Ovary (tissue), 9 donors: ENCODE data around the gene NCAM1. TPM values are rescaled to one million over a fixed set of nuclear protein-coding genes. Genes with fewer than 3 reads are reported as not detected.
A peak's percentile ranks its signal among the peaks of the same experiment; 100 is the strongest.

Experiments used
- DNase-seq, 5 donors: peaks; one replicate each; pipeline ENCODE4 v3.0.0-alpha.2; 2019 to 2020
- H3K27ac ChIP-seq, 2 donors: fragments of 200-600 bp; one replicate each; pipeline versions ENCODE4 v1.5.1 to v1.8.0; 2019 to 2022
- H3K27me3 ChIP-seq: fragments of 200-600 bp; one replicate; pipeline ENCODE4 v1.8.0; 2022
- H3K36me3 ChIP-seq: fragments of 200-600 bp; sonication (generic); one replicate; pipeline ENCODE4 v1.5.1; 2019
- H3K4me1 ChIP-seq: one replicate; pipeline ENCODE4 v1.8.1; 2013; ENCODE audit warnings: mild to moderate bottlenecking, moderate library complexity; ENCODE audit not compliant: insufficient read depth
- H3K4me3 ChIP-seq: fragments of 200-600 bp; sonication (generic); one replicate; pipeline ENCODE4 v1.5.1; 2017
- H3K9me3 ChIP-seq, 2 donors: fragments of 200-600 bp in 1 of 2; sonication (generic) in 1 of 2; one replicate each; pipeline versions ENCODE4 v1.5.1 to v1.8.1; 2013 to 2019; ENCODE audit warnings: mild to moderate bottlenecking in 1 of 2, moderate library complexity in 1 of 2
- EP300 ChIP-seq: sonication (generic); formaldehyde crosslinking; IDR thresholded peaks from one replicate; pipeline ENCODE4 v1.6.1; 2017; ENCODE audit warnings: antibody characterized with exemption
- POLR2A ChIP-seq: fragments of 450-650 bp; IDR thresholded peaks from one replicate; pipeline ENCODE4 v1.6.1; 2017; ENCODE audit warnings: antibody characterized with exemption, mild to moderate bottlenecking, moderate library complexity
- WGBS, 3 donors: extraction: QIAGEN DNeasy Blood & Tissue Kit in 1 of 3; methylation state at CpG; one replicate each; pipeline versions ENCODE4 v1.1.5 to v1.1.7; 2013 to 2017; 5-methylcytosine and 5-hydroxymethylcytosine counted together
- intact Hi-C, 4 donors: fragments of 100-400 bp; cut with DNase I; formaldehyde crosslinking; loops; one replicate each; pipeline versions ENCODE4 v1.11.0 to v1.15.1; 2022 to 2023
- polyA plus RNA-seq, 2 donors: library from polyadenylated mRNA; stranded (reverse); fragments of 200-250 nt in 1 of 2; fragments of 350-450 nt in 1 of 2; fragmentation: Illumina TruSeq in 1 of 2; extraction: RNeasy Lipid Tissue Mini Kit (QIAGEN cat#74804) in 1 of 2; gene quantifications; one replicate each; pipeline ENCODE4 v1.2.3, GENCODE V29; 2013 to 2014
- total RNA-seq, 7 donors: library from RNA; depleted of rRNA in 2 of 7; stranded (reverse); fragments of >200 nt in 2 of 7; fragmentation: NEBNext Ultra II Directional in 3 of 7; extraction: Animal tissue kit (Norgen Biotek cat#: 25700) in 3 of 7; gene quantifications; one replicate each; pipeline versions ENCODE4 v1.1.0 to v1.2.4, GENCODE V29; 2016 to 2023
- TF ChIP-seq, protein P1 (sequence below), 3 donors: fragments of 450-650 bp in 2 of 3; fragments of 200-600 bp in 1 of 3; IDR thresholded peaks; one replicate each; pipeline versions ENCODE4 v1.5.1 to v1.8.0; 2016 to 2022; ENCODE audit warnings: antibody characterized with exemption in 3 of 3, mild to moderate bottlenecking in 1 of 3
- donor health status: DM: no; HTN: no; CAD: no; lungs with moderate emphysema.
- donor health status: DM: no; HTN: no; CAD: no.
- donor health status: Bipolar disorder and iron deficiency.
- donor health status: DM: yes; HTN: yes; CAD: no.
- donor health status: DM: no; HTN: no; CAD: no.
- donor health status: DM: yes; HTN: yes; CAD: no.

The NCAM1 gene
- total and polyA plus RNA-seq, 9 donors, result 23.0 to 194 (median 106) TPM

DNA sequence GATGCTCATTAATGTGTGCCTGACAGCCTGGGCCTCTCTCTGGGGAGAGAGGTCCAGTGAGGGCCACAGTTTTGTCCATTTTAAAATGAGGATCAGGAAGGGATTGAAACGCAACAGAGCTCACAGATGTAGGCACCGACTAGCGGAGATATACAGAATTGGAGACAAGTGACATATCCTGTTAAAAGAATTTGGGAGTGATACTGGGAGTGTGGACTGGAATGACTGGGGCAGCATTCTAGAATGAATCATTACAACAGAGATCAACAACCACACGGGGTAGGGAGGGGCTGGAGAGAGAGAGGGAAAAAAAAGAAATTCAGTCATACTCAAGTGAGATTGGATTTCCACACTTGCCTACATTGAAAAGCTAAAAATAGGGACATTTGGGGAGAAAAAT is 2.5 kb upstream of the NCAM1 start:
- DNase-seq, result no peak
- Histone ChIP-seq H3K27me3 (no peaks in the 10 kb centered on the region), H3K4me1 (no peaks in the 10 kb centered on the region), H3K9me3 (no peaks in the 10 kb centered on the region), H3K4me3 (no peak overlapping the region), H3K36me3 (no peaks in the 10 kb centered on the region), H3K27ac (no peak overlapping the region)
- no peak for TF ChIP-seq EP300
- TF ChIP-seq POLR2A, result no peak
- TF ChIP-seq, protein P1, sequence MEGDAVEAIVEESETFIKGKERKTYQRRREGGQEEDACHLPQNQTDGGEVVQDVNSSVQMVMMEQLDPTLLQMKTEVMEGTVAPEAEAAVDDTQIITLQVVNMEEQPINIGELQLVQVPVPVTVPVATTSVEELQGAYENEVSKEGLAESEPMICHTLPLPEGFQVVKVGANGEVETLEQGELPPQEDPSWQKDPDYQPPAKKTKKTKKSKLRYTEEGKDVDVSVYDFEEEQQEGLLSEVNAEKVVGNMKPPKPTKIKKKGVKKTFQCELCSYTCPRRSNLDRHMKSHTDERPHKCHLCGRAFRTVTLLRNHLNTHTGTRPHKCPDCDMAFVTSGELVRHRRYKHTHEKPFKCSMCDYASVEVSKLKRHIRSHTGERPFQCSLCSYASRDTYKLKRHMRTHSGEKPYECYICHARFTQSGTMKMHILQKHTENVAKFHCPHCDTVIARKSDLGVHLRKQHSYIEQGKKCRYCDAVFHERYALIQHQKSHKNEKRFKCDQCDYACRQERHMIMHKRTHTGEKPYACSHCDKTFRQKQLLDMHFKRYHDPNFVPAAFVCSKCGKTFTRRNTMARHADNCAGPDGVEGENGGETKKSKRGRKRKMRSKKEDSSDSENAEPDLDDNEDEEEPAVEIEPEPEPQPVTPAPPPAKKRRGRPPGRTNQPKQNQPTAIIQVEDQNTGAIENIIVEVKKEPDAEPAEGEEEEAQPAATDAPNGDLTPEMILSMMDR (IDR thresholded peaks at IDR 0.05), result no peak
- intact Hi-C loops, result loop anchor here in 1 of 4 donors (10.0 kb wide), 1 partner anchor 164 kb away; no protein-coding TSS in a partner anchor
- 23 to 41% (median 36%) methylated on average over 4 of the region's 4 CpGs for WGBS, 3 donors

DNA sequence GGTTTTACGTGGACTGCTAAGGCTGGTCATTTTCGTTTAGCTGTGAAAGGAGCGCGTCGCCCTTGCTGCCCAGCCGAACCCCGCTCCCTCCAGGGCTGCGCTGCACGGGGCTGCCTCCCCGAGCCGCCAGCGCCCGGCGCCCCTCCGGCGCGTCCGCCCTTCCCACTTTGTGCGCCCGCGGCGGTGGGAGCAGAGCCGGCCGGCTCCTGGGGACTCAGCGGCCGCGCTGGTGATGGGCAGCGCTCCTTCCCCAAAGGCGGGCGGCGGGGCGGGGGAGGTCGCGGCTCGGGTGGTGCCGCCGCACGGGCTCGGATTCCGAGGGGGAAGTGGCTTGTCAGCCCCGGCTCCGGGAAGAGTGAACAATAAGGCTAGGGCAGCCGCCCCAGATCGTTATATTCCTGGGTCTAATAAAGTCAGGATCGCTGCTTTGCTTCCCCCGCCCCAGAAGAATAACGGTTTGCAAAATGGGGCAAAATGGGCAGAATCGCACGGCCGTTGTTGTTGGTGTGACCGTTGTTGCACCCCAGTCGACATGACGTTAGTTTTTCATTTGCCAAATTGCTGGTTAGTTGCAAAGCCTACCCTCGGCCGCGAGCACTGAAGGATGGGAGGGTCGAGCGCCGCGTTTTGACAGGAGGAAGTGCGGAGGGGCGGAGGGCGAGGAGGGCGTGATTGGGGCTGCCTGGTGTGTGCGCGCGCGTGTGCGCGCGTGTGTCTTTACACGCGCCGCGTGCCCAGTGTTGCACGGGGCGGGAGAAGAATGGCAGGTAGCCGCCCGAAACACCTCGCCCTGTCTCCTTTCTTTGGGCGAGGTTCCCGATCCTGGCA is 745 bp downstream of the NCAM1 start:
- Histone ChIP-seq H3K4me3 (peak overlapping the region; percentile 62), H3K9me3 (no peaks in the 10 kb centered on the region), H3K27me3 (no peaks in the 10 kb centered on the region), H3K4me1 (no peaks in the 10 kb centered on the region), H3K36me3 (no peaks in the 10 kb centered on the region), H3K27ac (peak overlapping the region in 1 of 2 donors; percentile 27)
- WGBS, 3 donors, result 0 to 1% (median 1%) methylated on average over 72 to 82 of the region's 82 CpGs
- peak; percentile 38 to 69 (median 41) for DNase-seq
- TF ChIP-seq, protein P1 (IDR thresholded peaks at IDR 0.05), result no peak
- intact Hi-C loops, result loop anchor here in 1 of 4 donors (10.0 kb wide), 1 partner anchor 153 kb away; no protein-coding TSS in a partner anchor

DNA sequence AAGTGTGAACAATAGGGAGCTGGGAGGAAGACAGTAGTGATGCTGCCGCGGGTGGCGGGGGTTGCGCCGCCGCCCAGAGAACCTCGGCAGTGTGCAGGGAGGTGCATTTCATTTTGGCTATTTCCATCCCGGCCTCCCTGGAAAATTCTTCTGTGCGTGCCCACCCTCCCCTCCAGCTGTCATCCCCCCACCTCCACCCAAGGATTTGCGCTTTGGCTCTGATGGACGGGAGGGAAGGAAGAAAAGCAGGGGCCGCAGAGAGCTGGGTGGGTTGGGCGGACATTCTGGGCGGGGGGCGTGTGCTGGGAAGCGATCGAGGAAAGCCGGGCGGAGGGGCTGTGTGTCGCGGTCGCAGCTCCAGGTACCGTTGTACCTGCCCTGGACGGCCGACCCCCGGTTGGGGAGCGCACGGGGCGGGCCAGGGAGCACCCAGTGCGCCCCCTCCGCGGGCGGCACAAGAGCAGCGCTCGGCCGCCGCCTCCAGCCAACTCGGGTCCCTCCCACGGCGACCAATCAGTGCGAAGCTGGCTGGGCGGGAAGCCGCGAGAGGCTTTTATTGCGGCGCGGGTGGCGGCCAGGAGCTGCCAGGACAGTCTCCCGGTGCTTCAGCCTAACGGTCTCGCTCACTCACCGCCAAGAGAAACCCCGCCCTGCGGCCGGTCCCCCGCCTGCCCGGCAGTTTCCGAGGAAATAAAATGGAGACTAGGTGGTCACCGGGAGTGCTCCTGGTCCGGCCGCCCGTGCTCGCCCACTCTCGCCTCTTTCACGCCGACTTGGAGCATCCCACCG is 1.6 kb downstream of the NCAM1 start:
- H3K4me3 ChIP-seq, result peak overlapping the region; percentile 62
- peak; percentile 73 to 84 (median 75) for DNase-seq
- no peaks in the 10 kb centered on the region for H3K27me3 ChIP-seq
- WGBS, 3 donors, result 0 to 1% (median 0%) methylated on average over 56 to 67 of the region's 67 CpGs
- H3K36me3 ChIP-seq, result no peaks in the 10 kb centered on the region
- TF ChIP-seq, protein P1 (IDR thresholded peaks at IDR 0.05), result no peak
- TF ChIP-seq EP300 (no peak), POLR2A (no peak)
- no peaks in the 10 kb centered on the region for H3K4me1 ChIP-seq
- peak overlapping the region in 1 of 2 donors; percentile 48 for H3K27ac ChIP-seq
- intact Hi-C loops, result loop anchor here in 1 of 4 donors (10.0 kb wide), 1 partner anchor 152 kb away; no protein-coding TSS in a partner anchor
- H3K9me3 ChIP-seq, result no peaks in the 10 kb centered on the region

DNA sequence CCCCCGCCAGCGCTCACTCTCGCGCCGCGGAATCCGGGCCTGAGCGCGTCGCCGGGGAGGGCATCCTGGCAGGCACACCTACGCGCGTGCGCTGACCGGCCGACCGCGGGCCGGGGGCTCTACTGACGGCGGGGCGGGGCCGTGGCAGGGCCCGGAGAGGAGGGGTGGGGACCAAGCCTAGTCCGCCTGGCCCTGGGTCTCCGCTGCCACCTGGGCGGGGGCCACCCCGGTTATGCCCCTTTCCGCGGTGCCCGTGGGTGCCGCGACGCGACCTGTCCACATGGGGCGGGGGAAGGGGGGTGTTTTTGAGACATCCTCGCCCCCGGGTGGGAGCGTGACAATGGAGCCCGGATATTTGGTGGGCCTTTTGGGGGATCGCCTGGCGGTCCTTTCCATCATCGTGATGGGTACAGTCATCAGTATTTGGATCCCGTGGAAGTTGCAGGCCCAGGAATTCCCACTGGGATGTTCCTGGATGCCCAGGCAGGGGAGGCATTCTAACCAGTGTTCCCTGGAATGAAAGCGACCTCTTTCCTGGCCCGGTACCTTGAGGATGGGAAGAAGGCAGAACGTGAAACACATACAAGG is 2.2 kb downstream of the NCAM1 start:
- H3K27me3 ChIP-seq, result no peaks in the 10 kb centered on the region
- DNase-seq, result peak in 4 of 5 donors; percentile 33 to 57 (median 44)
- H3K4me1 ChIP-seq, result no peaks in the 10 kb centered on the region
- H3K36me3 ChIP-seq, result no peaks in the 10 kb centered on the region
- H3K4me3 ChIP-seq, result peak overlapping the region; percentile 62
- WGBS, 3 donors, result 4 to 9% (median 9%) methylated on average over 23 to 48 of the region's 48 CpGs
- TF ChIP-seq, protein P1 (IDR thresholded peaks at IDR 0.05), result no peak
- no peak for TF ChIP-seq POLR2A
- intact Hi-C loops, result loop anchor here in 1 of 4 donors (10.0 kb wide), 1 partner anchor 151 kb away; no protein-coding TSS in a partner anchor
- no peaks in the 10 kb centered on the region for H3K9me3 ChIP-seq
- H3K27ac ChIP-seq, result peak overlapping the region in 1 of 2 donors; percentile 48
